SU-DHL-6 (cell line): ENCODE measurements around the gene OR10C1.
"Not testable (repeated sequence)": the region's sequence is repeated elsewhere in the genome, so short reads cannot be mapped to it uniquely, and the experiment has no call there.

ENCODE experiments used
- H2AFZ ChIP-seq: fragments of 200-600 bp; sonication (generic); 2 replicates; pipeline ENCODE4 v1.6.1; 2014; ENCODE audit warnings: low read depth, mild to moderate bottlenecking, moderate library complexity, mixed read lengths, antibody characterized with exemption, low read length; ENCODE audit not compliant: severe bottlenecking
- H3F3A ChIP-seq: fragments of 200-600 bp; shearing (Covaris generic); 2 replicates; pipeline ENCODE4 v1.6.0; 2016; ENCODE audit warnings: antibody characterized with exemption, mild to moderate bottlenecking; ENCODE audit not compliant: insufficient read depth
- H3K27ac ChIP-seq: fragments of 200-600 bp; sonication (generic); 2 replicates; pipeline ENCODE4 v1.5.1; 2016; ENCODE audit warnings: low read depth, mild to moderate bottlenecking, low read length, moderate library complexity, mixed read lengths
- H3K27me3 ChIP-seq: fragments of 200-600 bp; sonication (generic), shearing (Covaris generic); 2 replicates; pipeline ENCODE4 v1.6.0; 2014; ENCODE audit warnings: mild to moderate bottlenecking, low read length
- H3K36me3 ChIP-seq: fragments of 200-600 bp; sonication (generic); 2 replicates; pipeline ENCODE4 v1.6.1; 2014; ENCODE audit warnings: mild to moderate bottlenecking, low read length, mixed read lengths
- H3K4me2 ChIP-seq: fragments of 300-600, 200-600 bp; shearing (Covaris generic), sonication (generic); 2 replicates; pipeline ENCODE4 v1.6.0; 2014; ENCODE audit warnings: low read length, low read depth, mild to moderate bottlenecking; ENCODE audit not compliant: poor library complexity, severe bottlenecking
- H3K4me3 ChIP-seq: fragments of 200-600 bp; sonication (generic); 2 replicates; pipeline ENCODE4 v1.5.1; 2014; ENCODE audit warnings: antibody characterized with exemption, low read length, mild to moderate bottlenecking, mixed read lengths; ENCODE audit not compliant: insufficient read depth, poor library complexity, severe bottlenecking
- H3K79me2 ChIP-seq: fragments of 200-600 bp; sonication (generic); 2 replicates; pipeline ENCODE4 v1.6.1; 2014; ENCODE audit warnings: mild to moderate bottlenecking, low read length, moderate library complexity; ENCODE audit not compliant: insufficient read depth
- H3K9ac ChIP-seq: fragments of 200-600 bp; sonication (generic); 2 replicates; pipeline ENCODE4 v1.7.0; 2014; ENCODE audit warnings: mild to moderate bottlenecking, low read length
- H3K9me2 ChIP-seq: fragments of 200-600 bp; sonication (generic); replicated peaks from 2 replicates; pipeline ENCODE4 v1.6.1; 2014; ENCODE audit warnings: low read length; ENCODE audit not compliant: insufficient read depth
- H3K9me3 ChIP-seq: fragments of 200-600 bp; sonication (generic); 2 replicates; pipeline ENCODE4 v1.6.1; 2014; ENCODE audit warnings: low read length, mixed read lengths; ENCODE audit not compliant: insufficient read depth
- H4K20me1 ChIP-seq: fragments of 200-600 bp; sonication (generic); 2 replicates; pipeline ENCODE4 v1.6.1; 2014; ENCODE audit warnings: low read depth, mild to moderate bottlenecking, antibody characterized with exemption, low read length, moderate library complexity, mixed read lengths
- CTCF ChIP-seq: fragments of 200-600 bp; sonication (generic); IDR thresholded peaks from one replicate; pipeline ENCODE4 v1.5.1; 2017; ENCODE audit warnings: antibody characterized with exemption, mild to moderate bottlenecking, low read length, moderate library complexity; ENCODE audit not compliant: insufficient read depth, poor library complexity, severe bottlenecking
- EZH2phosphoT487 ChIP-seq: fragments of 200-600 bp; sonication (generic), shearing (Covaris generic); conservative IDR thresholded peaks from 2 replicates; pipeline ENCODE4 v1.6.1; 2018; ENCODE audit warnings: mild to moderate bottlenecking, antibody characterized with exemption, low read length, moderate library complexity, mixed read lengths

OR10C1 gene

GRCh38 chr6:29426654-29427053, 12.5 kb upstream of the OR10C1 start:
- no peaks in the 10 kb centered on the region for H3K36me3 ChIP-seq
- TF ChIP-seq EZH2phosphoT487 = no peak
- no peak for TF ChIP-seq CTCF
- 0 out of 2 replicates have a peak, but pooled peaks cover 3% of the 10 kb centered on the region for H3K27me3 ChIP-seq
- no peak overlapping the region for H3K9ac ChIP-seq
- H2AFZ ChIP-seq = no peak overlapping the region
- H3K4me3 ChIP-seq = no peak overlapping the region
- H3K9me2 ChIP-seq = no peaks in the 10 kb centered on the region
- H3K79me2 ChIP-seq = no peaks in the 10 kb centered on the region
- H3F3A ChIP-seq = no peaks in the 10 kb centered on the region
- H3K9me3 ChIP-seq = no peaks in the 10 kb centered on the region
- no peak overlapping the region for H3K27ac ChIP-seq
- H4K20me1 ChIP-seq = no peaks in the 10 kb centered on the region; the same call in 1 of the 2 replicates
- H3K4me2 ChIP-seq = no peak overlapping the region

GRCh38 chr6:29436730-29437129, 2.4 kb upstream of the OR10C1 start:
- H4K20me1 ChIP-seq, H3K9ac ChIP-seq, H3K9me3 ChIP-seq, H3F3A ChIP-seq, H3K27ac ChIP-seq, H3K9me2 ChIP-seq, H3K4me3 ChIP-seq, H3K4me2 ChIP-seq, H2AFZ ChIP-seq, H3K79me2 ChIP-seq, H3K27me3 ChIP-seq, H3K36me3 ChIP-seq: not testable (repeated sequence)

GRCh38 chr6:29442719-29443118, 3.6 kb downstream of the OR10C1 start:
- Histone ChIP-seq H4K20me1 (no peaks in the 10 kb centered on the region), H3K9me3 (no peaks in the 10 kb centered on the region), H3K9me2 (no peaks in the 10 kb centered on the region), H3K27ac (no peak overlapping the region), H3K36me3 (no peaks in the 10 kb centered on the region), H3F3A (no peaks in the 10 kb centered on the region), H3K4me2 (no peak overlapping the region), H3K27me3 (no peaks in the 10 kb centered on the region), H2AFZ (no peak overlapping the region), H3K9ac (no peak overlapping the region), H3K4me3 (no peak overlapping the region), H3K79me2 (no peaks in the 10 kb centered on the region)
- TF ChIP-seq EZH2phosphoT487 (no peak), CTCF (no peak)

GRCh38 chr6:29444031-29444430, 4.9 kb downstream of the OR10C1 start:
- not testable (repeated sequence) for H3K27ac ChIP-seq, H3K4me2 ChIP-seq, H3K79me2 ChIP-seq, H3F3A ChIP-seq, H3K27me3 ChIP-seq, H3K9me2 ChIP-seq, H4K20me1 ChIP-seq, H2AFZ ChIP-seq, H3K9ac ChIP-seq, H3K36me3 ChIP-seq, H3K9me3 ChIP-seq, H3K4me3 ChIP-seq
